RPMI7951 (cell line): ENCODE measurements around the gene CCDC182. TPM values are rescaled to one million over a fixed set of nuclear protein-coding genes. Genes with fewer than 3 reads are reported as not detected.

Source experiments
- DNase-seq: peaks from one replicate; pipeline ENCODE4 v3.0.0-alpha.2; 2012; ENCODE audit warnings: low read depth
- total RNA-seq: library from RNA; depleted of rRNA; stranded (reverse); fragments of >200 nt; shearing (Covaris generic); gene quantifications from 2 replicates; pipeline ENCODE4 v1.2.3, GENCODE V29; 2014

The CCDC182 gene
- total RNA-seq, 1 experiment from 2014 or later = not detected

DNA sequence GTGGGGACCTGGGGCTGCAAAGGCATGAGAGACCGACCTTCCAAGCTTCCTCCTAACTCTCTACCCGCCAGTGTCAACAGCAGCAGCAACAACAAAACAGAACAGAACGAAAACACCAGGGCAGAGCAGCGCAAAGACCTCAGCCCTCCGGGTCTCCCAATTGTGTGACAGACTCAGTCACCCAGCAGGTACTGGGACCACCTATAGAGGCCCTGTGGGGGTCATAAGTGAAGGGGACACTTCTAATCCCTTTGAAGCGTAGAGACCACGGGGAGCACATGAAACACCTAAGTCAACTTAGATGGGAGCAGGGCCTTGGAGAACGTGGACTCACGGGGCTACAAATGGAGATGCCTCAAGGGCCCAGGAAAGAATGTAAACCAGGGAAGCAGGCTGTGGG lies 12.6 kb upstream of the CCDC182 start:
- no peak for DNase-seq

DNA sequence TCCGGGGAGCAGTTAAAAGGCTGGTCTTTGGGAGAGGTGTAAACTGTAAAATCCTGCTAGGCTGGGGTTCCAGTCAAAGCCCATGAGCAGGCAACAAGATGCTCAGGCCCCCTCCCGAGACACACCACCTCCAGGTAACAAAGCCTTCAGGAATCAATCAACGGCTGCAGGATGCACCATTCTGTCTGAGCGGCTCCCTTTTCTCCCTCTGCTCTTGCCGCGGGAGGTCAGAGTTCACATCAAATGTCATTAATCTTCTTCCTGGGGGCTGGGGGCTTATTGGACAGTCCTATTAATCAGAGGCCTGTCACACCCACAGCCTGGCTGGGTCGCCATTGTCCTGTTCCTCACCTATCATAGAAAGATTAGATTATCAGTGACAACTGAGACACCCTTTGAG lies 11.9 kb upstream of the CCDC182 start:
- DNase-seq = no peak

DNA sequence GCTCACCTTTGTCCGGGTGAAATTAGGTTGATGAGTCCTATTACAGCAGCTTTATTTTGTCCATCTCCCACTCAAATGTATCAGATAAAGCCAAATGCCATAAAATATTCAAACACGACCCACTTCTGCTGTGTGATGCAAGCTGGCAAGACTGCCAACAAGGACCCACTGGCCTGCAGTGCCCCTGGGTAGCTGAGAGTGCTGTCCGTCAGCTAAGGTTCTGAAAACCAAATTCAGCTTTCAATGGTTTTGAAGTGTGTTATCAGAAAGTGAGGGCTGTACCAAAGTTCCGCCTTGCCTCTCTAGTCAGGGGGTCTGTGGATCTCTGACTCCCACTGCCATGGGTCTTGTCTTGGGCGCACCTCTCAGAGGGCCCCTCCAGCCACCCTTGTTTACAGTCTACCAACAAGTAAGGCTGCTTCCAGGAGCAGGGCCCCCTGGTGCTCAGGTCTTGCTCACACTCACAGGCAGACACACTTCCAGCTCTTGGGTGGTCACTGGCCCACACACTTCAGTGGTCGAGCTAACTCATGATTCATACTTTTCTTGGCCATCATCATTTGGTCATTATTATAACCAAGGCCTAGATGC lies 10.5 kb upstream of the CCDC182 start:
- no peak for DNase-seq

DNA sequence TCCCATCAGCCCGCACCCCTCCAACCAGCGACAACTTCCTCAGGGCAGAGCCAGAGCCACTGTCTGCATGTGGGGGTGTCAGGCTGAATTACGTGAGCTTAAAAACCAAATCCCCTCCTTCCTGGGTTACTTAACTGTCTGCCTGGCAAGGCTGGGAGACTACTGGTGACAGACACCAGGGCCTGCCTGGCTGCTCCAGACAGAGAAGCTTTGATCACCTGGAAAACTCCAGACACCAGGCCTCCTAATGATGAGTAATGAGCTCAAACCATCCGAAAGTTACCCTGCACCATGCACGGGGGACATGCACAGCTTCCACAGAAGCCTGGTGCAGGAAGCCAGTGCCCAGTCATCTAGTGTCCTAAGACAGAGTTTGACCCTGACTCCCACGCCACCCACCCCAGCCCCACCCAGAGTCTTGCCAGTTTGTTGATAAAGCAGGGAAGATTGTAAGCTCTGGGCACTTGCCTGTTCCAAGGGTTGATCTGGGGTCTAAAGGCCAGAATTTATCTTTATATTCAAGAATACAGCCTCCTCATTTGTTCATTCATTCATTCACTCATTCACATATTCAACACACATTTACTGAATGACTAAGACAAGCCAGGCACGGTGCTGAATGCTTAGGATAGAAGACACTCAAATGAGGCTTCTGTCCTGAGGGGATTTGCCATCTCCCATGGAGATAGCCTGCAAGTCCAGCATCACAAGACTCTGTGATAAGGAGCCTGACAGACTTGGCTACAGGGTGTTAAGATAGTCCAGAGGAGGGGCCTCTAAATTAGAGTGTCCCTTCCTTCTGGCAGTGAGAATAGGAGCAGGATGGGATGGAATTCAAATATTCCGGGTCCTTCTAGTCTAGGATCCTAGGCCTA lies 7.2 kb upstream of the CCDC182 start:
- DNase-seq = no peak

DNA sequence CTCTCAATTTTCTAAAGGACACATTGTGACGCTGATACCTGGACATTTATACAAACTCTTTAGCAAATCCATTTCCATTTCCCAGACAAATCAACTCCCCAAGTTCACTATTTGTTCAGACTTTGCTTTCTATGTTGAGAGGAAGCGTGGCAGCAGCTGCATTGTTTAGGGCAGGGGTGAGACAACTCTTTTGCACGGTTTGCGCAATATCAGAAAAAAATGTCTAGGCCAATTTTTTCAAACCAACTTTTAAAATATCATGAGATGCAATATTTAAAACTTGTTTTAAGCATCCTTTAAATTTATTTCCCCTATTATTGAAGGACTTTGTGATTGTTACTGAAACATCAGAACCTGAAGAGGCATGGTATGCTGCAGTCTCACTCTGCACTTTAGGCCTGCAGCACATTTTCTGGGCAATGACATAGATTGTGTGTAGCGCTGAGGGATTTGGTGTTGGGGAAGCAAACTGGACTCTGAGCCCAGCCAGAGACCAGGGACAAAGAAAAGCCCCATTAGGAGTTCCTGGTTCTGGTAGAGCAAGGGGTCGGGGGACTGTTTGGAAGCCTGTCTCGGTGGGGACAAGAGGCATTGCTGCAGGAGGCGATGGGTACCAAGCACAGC lies 6.4 kb upstream of the CCDC182 start:
- DNase-seq = no peak

DNA sequence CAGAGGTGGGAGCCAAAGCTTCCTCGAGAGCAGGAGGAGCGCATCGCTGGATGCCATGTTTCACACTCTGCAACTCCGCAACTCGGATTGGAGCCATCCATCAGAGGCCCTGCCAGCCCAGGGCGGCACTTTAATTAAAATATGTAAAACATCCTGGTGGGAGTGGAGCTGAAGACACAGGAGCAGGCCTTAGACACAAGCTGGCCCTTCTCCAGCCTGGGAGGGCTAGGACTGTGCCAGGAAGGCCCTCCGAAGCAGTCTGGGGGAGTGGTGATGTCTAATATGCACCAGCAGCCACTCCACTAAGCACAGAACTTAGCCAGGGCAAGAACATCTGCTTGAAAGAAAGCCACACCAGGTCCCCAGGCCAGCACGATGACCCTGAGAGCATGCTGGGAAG lies 5.8 kb upstream of the CCDC182 start:
- no peak for DNase-seq

DNA sequence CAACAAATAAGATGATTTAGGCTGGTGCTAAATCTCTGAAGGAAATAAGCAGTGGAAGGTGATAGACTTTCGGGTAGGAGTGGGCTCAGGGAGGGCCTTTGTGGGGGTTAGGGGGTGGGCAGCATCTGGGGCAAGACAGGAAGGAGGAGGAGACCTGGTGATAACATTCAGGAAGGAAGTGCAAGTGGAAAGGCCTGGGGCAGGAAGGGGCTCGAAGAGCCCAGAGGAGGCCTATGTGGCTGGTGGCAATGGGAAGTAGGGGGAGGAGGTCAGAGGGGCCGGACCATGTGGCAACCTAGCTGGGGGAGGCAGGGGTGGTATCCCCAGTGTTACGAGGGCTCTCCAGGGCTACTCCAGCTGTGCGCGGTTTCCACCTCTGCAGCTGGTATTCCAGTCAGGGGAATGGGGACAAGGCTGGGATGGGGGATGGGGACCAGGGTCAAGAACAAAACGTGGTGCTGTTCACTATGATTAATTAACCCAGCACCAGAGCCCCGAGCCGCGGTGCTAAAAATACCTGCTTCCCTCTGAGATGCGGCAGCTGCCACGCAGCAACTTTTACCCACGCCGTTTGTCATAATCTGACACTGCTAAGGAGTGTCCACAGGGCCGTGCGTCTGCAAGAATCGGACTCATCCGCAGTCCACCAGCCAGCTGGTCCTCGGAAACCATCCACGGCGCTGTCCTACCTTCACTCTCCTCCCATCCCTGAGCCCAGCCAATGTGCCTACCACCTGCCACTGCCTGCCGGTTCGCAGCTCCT lies 5.2 kb upstream of the CCDC182 start:
- no peak for DNase-seq

DNA sequence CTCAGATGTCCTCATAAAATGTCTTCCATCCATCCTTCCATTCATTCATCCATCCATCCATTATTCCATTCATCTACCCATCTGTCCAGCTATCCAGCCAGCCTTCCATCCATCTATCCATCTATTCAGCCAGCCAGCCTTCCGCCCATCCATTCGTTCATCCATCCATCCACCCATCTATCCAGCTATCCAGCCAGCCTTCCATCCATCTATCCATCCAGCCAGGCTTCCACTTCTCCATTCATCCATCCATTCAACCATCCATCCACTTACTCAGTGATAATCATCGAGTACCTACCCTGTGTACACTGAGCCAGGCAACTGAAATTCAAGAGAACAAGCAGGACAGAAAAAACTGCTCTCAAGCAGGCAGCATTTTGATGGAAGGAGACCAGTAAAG lies 4.6 kb upstream of the CCDC182 start:
- DNase-seq = no peak

DNA sequence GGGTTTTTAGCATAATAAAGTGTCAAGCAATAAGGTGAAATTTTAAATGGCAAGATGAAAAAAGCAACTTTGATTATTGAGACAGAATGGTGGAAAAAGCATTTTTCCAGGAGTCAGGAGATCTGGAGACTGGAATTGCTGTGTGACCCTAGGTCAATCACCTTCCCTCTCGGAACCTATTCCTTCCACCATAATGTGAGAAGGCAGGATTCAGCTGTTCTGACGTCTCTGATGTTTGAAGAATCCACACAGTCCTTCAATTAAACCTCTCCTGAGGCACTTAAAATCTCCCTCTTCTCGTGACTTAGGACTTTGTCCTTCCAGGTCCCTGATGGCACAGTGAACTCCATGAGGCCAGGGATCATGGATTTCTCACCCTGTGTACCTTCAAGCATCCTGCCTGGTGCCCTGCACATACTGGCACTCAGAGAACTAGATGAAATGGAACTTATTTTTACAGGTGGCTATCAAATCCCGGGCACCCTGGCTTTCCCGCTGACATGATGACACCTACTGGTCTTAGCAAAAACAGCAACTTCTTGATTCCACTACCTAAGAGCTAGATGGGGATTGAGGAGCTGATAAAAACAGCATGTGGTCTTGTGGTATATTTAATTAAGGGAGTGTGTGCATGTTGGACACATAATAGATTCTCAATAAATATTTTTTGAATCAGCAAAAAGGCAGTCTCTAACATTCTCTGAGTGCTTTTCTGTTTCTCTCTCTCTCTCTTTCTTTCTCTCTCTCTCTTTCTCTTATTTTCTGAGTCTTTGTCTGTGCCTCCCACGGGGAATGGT lies 2.3 kb upstream of the CCDC182 start:
- DNase-seq = peak; percentile 51

DNA sequence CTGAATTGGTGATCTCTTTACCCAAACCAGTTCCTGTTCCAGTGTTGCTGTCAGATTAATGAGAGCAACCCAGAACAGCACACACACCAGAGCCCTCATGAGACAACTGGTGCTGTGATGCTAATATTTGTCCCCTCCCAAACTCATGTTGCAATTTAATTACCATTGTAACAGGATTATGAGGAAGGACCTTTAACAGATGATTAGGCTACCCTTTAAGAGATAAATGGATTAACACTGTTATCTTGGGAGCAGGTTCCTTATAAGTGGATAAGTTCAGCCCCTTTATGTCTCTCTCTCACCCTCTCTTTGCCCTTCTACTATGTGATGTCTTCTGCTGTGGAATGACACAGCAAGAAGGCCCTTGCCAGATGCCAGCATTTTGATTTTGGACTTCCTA lies 1.1 kb upstream of the CCDC182 start:
- DNase-seq = no peak

DNA sequence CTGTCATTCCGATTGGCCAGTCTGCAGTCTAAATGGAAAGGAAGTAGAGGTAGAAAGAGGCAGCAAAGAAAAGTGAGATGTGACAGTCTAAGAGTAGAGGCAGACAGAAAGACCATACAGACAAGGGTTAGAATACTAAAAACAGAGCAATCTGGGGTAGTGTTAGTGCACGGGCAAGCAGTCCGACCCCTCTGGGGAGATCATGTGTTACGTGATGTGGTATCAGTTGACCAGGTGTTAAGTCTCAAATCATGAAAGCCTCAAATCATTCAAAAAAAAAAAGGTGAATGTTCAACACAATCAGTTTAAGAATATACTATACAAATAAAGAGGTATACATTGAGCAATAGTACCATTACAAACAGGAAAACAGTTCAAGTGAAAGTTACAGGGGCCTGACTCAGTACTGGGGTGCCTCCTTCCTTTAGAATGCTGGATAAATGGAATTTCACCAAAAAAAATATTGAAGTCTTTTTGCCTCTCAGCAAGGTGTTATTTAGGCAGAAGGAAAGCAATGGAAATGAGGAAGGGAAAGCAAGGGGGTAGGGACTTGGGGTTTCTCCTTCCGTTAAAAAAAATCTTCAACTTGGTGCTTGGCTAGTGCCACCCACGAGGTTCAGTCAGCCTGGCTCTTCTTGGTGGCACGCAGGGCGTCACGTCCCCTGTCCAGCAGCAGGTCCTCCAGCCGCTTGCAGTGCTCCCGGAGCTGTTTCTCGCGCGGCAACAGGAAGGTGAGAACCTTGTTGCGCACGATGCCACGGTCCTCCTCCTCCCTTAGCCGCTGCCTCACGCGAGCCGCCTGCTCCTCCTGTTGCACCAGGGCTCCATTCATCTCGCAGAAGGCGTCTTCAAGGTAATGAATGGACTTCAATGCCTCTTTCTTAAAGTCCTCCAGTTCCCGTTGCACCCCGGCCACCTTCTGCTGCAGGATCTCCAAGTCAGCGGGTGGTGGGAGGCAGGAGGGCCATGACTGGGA lies 616 bp downstream of the CCDC182 start:
- DNase-seq = no peak

DNA sequence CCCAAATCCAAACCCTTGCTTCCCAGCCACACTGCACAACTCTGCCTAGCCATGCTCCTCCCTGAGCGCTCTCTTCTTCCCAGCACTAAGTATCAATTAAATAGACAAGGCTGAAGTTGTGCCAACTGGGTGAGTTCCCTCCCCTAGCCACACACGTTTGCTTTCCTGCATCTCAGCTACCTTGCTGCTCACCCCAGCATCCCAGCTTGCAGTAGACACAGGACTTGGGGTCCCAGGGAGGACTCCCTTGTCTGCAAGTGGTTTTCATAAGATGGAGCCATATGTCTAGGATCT lies 4.9 kb downstream of the CCDC182 start:
- DNase-seq = no peak

DNA sequence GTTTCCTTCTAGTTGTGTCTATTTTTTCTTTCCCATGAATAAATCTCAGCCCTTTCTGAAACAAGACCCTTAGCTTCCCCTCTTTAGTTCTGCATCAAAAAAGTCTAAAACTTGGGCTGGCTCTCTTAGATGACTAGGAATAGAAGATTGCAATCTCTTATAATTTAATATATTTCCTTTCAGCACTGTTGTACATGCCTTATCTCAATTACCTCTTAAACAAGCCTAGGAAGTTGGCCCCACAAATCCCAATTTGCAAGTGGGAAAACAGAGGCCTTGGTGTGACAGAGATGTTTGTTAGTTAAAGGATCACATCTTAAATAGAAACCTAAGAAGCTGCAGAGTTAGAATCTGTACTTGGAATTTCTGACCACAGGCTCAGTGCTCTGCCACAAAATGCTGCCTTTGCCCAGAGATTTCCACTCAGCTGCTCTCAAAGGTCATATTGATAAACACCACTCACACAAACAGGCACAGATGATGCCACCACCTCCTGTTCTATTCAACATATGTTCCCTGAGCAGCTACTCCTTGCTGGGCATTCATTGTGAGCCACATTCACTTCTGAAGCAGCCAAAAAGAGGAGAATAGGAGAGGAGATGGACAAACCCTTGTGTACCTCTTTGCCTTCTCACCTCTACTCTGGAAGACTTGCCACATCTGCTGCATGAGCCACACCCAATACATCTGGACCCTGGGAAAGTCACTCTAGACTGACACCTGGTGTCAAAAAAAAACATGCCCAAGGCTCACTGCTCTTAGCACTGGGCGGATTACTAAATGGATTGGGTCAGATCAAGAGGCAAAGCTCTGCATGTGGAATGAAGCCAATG lies 5.5 kb downstream of the CCDC182 start:
- peak; percentile 28 for DNase-seq

DNA sequence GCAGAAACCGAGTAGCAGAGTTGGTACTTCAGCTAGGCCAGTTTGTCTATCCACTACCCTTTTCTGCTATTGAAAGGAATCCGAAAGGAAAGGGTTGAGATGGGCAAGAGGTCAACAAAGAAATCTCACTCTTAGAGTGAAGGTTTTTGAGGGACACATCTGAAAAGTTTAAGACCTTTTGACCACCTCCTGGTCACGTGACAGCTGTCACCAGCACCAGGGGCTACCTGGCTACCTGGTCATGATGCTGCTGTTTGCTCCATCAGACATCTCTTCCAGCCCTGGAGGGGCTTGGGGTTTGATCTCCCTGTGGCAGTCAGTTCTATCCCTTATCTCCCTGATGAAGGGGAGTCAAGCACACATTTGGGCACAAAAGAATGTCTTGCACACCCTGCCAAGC lies 7.6 kb downstream of the CCDC182 start:
- no peak for DNase-seq

DNA sequence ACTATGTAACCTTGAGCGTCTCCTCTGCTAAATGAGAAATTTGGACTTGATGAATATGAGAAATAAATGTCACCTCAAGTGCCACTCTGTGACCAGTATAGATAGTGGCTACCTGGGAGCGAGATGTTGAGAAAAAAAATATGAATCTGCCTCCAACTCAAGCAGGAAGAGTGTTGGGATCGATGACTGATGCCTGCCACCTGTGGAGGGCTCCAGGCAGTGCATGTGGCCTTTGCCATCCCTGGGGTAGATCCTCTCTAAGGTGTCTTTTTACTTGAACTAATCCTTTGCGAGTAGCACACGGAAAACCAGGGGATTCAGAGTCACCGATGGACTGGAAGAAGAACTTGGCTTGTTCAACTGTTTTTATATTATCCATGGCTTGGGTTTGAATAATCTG lies 9.4 kb downstream of the CCDC182 start:
- no peak for DNase-seq

DNA sequence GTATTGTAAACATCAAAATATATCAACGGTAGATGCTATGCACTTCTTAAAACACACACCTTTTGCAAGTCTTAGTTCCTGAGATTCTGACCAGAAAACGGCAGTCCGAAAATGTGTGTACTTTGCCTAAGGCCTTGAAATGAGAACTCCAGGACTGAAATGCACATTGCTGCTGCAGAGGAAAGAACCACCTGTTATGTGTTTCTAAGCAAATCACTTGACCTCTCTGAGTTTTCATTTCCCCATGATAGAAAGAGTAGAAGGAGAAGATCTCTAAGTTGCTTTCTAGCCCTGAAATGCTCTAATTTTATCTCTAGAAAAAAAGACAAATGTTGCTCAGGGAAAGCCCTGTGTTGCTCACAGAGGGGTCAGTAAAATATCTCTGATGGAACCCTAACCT lies 9.9 kb downstream of the CCDC182 start:
- no peak for DNase-seq

DNA sequence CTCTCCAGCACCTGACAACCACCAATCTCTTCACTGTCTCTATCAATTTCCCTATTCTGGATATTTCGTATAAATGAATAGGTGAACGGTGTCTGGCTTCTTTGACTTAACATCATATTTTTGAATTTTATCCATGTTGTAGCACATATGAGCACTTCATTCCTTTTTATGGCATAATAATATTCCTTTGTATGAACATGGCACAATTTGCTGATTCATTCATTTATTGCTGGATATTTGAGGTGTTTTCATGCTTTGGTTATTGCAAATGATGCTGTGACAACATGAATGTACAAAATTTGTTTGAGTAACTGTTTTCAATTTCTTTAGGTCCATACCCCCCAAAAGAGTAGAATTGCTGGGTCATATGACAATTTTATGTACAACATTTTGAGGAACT lies 12.0 kb downstream of the CCDC182 start:
- no peak for DNase-seq

DNA sequence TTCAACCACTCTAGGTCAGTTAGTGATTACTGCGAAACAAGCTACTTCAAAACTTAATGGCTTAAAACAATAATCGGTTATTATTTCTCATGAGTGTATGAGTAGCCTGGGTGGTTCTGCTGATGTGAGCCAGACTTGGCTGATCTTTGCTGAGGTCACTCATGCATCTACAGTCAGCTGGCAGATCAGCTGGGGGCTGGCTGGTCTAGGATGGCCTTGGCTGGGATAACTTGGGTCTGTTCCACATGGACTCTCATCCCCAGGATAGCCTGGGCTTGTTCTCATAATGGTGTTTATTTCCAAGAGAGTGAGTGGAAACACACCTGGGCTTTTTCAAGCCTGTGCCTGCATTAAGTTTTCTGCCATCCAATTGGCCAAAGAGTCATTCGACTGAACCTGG lies 13.0 kb downstream of the CCDC182 start:
- no peak for DNase-seq

DNA sequence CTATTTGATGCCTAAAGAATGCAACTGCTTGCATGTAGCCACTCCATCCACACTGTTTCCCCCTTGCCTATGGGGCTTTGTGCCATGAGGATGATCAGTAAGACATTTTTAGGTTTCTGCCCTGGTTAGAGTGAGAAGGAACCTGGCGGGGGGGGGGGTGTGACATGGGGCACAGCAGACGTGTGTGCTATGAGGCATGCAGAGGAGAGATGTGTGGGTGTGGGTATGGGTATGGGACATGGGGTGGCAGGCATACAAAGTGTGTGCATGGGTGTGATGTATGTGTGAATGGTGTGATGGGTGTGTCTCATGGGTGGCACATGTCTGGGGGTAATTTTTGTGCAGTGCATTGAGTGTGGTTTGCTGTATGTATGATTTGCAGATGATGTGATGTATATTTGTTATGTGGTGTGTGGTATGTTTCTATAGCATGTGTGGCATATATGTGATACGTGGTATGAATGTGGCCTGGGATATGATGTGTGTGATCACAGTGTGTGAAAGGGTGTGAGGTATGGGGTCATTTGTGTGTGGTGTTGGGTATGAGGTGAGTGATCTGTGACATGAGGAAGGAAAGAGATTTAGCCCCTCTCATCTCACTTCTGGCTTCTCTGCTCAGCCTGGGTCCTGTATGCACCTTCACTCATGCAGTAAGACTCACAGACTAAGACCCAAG lies 14.9 kb downstream of the CCDC182 start:
- no peak for DNase-seq
